Measurements from ENCODE around the gene RGPD6.
"Not testable (repeated sequence)": the region's sequence is repeated elsewhere in the genome, so short reads cannot be mapped to it uniquely, and the experiment has no call there.

GRCh38 chr2:110475627-110476359 lies 101.2 kb downstream of the RGPD6 start:
- not testable (repeated sequence) for TF ChIP-seq CTCF (conservative IDR thresholded peaks at IDR 0.05; ENCODE audit: low read depth in 2 of 2); POLR2AphosphoS5 (IDR thresholded peaks at IDR 0.05; ENCODE audit: low read depth); EZH2 (IDR thresholded peaks at IDR 0.05; ENCODE audit: low read depth, unreplicated experiment); REST (IDR thresholded peaks at IDR 0.05; ENCODE audit: unreplicated experiment)

Data from GM23338 (cell line).